ENCODE results near the gene TOLLIP. TPM values are rescaled to one million over a fixed set of nuclear protein-coding genes. Genes with fewer than 3 reads are reported as not detected.
A peak's percentile ranks its signal among the peaks of the same experiment; 100 is the strongest.

Gene TOLLIP
- total RNA-seq, 4 donors from 2014 or later: 43.7 to 77.3 (median 70.6) TPM

DNA sequence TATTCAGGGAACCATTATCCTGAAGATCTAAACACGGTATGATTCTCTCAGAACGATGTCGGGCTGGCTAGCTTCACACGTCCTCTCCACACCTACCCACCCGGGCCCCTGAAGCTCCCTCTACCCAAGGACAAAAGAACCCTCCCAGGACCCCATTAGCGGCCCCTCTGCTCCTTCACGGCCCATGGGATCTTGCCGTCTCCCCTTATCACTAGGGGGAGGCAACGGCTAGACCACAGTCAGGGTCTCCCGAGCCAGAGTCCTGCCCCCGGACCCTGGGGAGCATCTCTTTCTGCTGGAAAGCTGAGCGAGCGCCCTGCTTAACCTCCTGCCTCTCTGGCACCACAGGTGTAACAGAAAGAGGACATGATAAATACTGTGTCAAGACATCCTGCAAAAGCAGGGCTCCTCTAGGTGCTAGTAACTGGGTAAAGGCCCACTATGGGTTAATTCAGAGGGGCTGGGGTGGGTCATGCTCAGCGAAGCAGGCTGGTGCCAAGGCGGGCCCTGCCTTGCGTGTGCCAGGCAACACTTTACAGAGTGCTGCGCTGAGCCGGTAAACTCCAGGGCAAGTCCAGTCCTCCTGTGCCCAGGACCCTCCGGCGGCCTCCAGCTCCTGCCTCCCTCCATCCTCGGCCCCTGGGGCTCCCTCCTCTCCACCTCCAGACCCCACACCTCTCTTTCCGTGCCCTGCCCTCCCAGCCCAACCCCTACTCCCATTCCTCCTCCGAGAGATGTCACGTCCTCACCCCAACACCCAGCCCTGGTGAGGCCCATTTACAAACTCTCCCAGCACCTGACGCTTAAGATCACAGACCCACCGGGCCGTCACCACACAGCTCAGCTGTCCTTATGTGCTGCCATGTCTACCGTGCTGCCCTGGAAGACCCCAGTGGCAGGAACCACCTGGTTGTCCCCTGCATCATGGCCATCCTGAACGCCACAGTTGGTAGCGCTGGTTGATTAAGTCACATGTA lies 3.0 kb downstream of the TOLLIP start:
- peak in 1 of 3 donors; percentile 13 for DNase-seq
- no peaks in the 10 kb centered on the region for H3K9me3 ChIP-seq
- no peaks in the 10 kb centered on the region for H3K36me3 ChIP-seq
- H3K4me3 ChIP-seq: no peak overlapping the region
- H3K4me1 ChIP-seq: peaks cover 7 to 73% (median 28%) of the 10 kb centered on the region in 4 donors
- no peak for TF ChIP-seq POLR2A (IDR thresholded peaks at IDR 0.05)
- TF ChIP-seq, protein P1, sequence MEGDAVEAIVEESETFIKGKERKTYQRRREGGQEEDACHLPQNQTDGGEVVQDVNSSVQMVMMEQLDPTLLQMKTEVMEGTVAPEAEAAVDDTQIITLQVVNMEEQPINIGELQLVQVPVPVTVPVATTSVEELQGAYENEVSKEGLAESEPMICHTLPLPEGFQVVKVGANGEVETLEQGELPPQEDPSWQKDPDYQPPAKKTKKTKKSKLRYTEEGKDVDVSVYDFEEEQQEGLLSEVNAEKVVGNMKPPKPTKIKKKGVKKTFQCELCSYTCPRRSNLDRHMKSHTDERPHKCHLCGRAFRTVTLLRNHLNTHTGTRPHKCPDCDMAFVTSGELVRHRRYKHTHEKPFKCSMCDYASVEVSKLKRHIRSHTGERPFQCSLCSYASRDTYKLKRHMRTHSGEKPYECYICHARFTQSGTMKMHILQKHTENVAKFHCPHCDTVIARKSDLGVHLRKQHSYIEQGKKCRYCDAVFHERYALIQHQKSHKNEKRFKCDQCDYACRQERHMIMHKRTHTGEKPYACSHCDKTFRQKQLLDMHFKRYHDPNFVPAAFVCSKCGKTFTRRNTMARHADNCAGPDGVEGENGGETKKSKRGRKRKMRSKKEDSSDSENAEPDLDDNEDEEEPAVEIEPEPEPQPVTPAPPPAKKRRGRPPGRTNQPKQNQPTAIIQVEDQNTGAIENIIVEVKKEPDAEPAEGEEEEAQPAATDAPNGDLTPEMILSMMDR (IDR thresholded peaks at IDR 0.05): no peak
- H3K27ac ChIP-seq: peak overlapping the region in 2 of 4 donors; percentile 11 to 60
- no peaks in the 10 kb centered on the region for H3K27me3 ChIP-seq

DNA sequence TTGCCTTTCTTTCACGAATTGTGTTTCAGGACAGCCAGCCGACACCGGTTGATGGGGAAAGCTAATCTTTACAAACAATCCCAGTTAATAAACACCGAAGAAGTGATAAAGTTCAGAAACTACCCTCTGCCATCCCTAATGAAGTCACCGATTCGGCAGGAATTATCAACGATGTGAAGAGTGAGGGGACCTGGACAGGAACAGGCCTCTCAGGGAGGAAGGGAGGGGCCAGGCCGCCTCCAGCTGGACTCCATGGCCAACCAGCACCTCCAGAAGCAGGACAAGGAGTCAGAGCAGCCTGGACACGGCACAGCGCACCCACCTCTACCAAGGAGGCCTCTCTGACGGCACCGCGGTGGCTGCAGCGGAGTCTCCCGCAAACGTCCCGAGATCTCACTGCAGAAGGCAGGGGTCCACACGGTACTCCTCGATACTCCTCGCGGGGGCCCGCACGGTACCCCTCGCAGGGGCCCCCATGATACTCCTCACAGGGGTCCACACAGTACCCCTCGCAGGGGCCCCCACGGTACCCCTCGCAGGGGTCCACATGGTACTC lies 3.9 kb downstream of the TOLLIP start:
- no peaks in the 10 kb centered on the region for H3K9me3 ChIP-seq
- DNase-seq: peak; percentile 9 to 50 (median 46)
- H3K36me3 ChIP-seq: no peaks in the 10 kb centered on the region
- peak overlapping the region in 2 of 4 donors; percentile 60 to 74 for H3K27ac ChIP-seq
- no peaks in the 10 kb centered on the region for H3K27me3 ChIP-seq
- no peak for TF ChIP-seq POLR2A (IDR thresholded peaks at IDR 0.05)
- TF ChIP-seq, protein P1 (IDR thresholded peaks at IDR 0.05): no peak
- peak overlapping the region in 2 of 4 donors; percentile 0 to 16 for H3K4me3 ChIP-seq
- peaks cover 7 to 79% (median 26%) of the 10 kb centered on the region in 4 donors for H3K4me1 ChIP-seq

DNA sequence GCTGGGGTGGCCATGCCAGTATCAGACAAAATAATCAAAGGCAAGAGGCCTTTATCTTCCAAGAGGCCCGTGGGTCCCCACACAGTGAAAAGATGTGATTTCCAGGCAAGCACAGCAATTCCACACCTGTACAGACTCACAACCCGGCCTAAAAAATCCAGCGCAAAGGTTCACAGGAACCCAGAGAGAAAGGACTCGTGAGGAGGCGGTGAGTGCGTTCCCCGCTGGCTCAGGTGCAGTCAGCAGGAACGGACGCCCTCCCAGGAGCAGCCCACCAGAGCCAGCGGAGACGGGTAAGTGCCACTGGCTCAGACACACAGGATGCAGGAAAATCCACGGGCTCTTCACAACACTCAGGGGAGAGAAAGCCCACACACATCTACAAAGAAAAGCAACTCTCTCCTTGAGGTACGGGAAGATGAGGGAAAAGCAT lies 4.4 kb downstream of the TOLLIP start:
- Histone ChIP-seq H3K36me3 (no peaks in the 10 kb centered on the region), H3K27ac (peak overlapping the region in 2 of 4 donors; percentile 22 to 74), H3K4me1 (peaks cover 7 to 81% (median 26%) of the 10 kb centered on the region in 4 donors), H3K4me3 (peak overlapping the region in 1 of 4 donors; percentile 0), H3K27me3 (no peaks in the 10 kb centered on the region), H3K9me3 (no peaks in the 10 kb centered on the region)
- TF ChIP-seq, protein P1 (IDR thresholded peaks at IDR 0.05): no peak
- TF ChIP-seq POLR2A (IDR thresholded peaks at IDR 0.05): no peak
- DNase-seq: peak; percentile 12 to 50 (median 45)

DNA sequence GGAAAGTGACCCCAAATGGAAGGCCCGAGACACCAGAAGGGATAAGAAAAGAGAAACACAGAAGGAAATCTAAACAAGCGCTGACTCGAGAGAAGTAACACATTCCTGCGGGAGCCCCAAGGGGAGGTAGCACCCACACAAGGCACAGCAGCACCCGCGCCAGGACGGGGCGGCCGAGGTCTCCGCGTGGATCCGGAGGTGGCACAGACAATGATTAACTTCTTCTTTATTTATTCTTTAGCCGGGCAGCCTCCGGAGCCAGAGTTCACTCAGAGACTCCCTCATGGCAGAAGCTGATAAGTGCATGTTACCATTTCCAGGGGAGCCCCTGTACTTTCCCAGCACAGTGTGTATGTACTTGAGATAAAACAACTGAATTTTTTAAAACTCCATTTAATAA lies 5.1 kb downstream of the TOLLIP start:
- Histone ChIP-seq H3K4me1 (peaks cover 7 to 86% (median 26%) of the 10 kb centered on the region in 4 donors), H3K9me3 (no peaks in the 10 kb centered on the region), H3K27me3 (no peaks in the 10 kb centered on the region), H3K4me3 (peak overlapping the region in 2 of 4 donors; percentile 0 to 16), H3K36me3 (no peaks in the 10 kb centered on the region), H3K27ac (peak overlapping the region in 3 of 4 donors; percentile 55 to 74 (median 66))
- DNase-seq: peak; percentile 13 to 80 (median 79)
- TF ChIP-seq POLR2A (IDR thresholded peaks at IDR 0.05): peak in 1 of 2 donors; percentile 43
- TF ChIP-seq, protein P1 (IDR thresholded peaks at IDR 0.05): peak in 1 of 6 experiments; percentile 12

DNA sequence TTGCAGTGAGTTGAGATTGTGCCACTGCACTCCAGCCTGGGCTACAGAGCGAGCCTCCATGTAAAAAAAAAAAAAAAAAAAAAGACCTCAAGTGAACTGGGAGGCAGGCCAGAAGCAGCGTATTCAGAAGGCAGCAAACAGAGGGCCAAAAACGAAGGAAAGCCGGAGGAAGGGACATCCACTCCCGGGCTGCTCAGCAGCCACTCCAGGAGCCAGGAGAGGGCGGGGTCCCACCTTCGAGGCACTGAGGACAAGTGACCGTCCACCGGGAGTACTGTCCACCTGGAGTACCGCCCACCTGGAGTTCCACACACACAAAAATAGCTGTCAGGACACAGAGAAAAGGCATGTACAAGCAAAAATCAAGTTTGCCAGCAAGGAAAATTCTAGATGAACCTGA lies 5.5 kb downstream of the TOLLIP start:
- Histone ChIP-seq H3K4me1 (peaks cover 7 to 90% (median 27%) of the 10 kb centered on the region in 4 donors), H3K9me3 (no peaks in the 10 kb centered on the region), H3K27ac (peak overlapping the region in 3 of 4 donors; percentile 55 to 74 (median 66)), H3K27me3 (no peaks in the 10 kb centered on the region), H3K4me3 (no peak overlapping the region), H3K36me3 (no peaks in the 10 kb centered on the region)
- TF ChIP-seq POLR2A (IDR thresholded peaks at IDR 0.05): no peak
- TF ChIP-seq, protein P1 (IDR thresholded peaks at IDR 0.05): no peak
- DNase-seq: peak; percentile 15 to 54 (median 51)

Data from Peyer's patch (tissue), 4 donors.